ENCODE measurements around the gene STARD4. TPM values are rescaled to one million over a fixed set of nuclear protein-coding genes. Genes with fewer than 3 reads are reported as not detected.

STARD4 gene
- total and polyA plus RNA-seq, 9 of the 15 experiments (the other 6 are each of a cell fraction or from before 2014, with no cell fraction given), result 28.4 to 88.0 (median 34.0) TPM

- H3K36me3 ChIP-seq (ENCODE audit: control insufficient read depth, insufficient read depth, low read length), result no peaks in the 10 kb centered on the region
- intact Hi-C loops (cut with micrococcal nuclease), result loop anchor here (5.0 kb wide), 1 partner anchor 306 kb away; no protein-coding TSS in a partner anchor
- ATAC-seq, result no peak
These were observed 49.0 kb downstream of the STARD4 start for GRCh38 chr5:111463311-111463710.

GRCh38 chr5:111461934-111462333, 50.4 kb downstream of the STARD4 start:
- CTCF ChIA-PET (ENCODE audit: low intra/inter-chr PET ratio), result interaction anchor here (1.3 kb wide), 1 partner anchor 304 kb away, joined by 6 read pairs; no protein-coding TSS in a partner anchor
- no peak overlapping the region for H2AFZ ChIP-seq (ENCODE audit: low read depth, low read length)
- 0% methylated on average over 2 of the region's 2 CpGs for WGBS (ENCODE audit: insufficient coverage, low coverage, missing lambda C conversion rate)

More at GRCh38 chr5:111463311-111463710, 49.0 kb downstream of the STARD4 start:
- ChIA-PET CTCF (ENCODE audit: low intra/inter-chr PET ratio) (no interaction called here), POLR2A (no interaction called here)
- Histone ChIP-seq H3K4me2 (ENCODE audit: insufficient read depth, low read length) (no peak overlapping the region), H3K9me3 (replicated peaks; ENCODE audit: control insufficient read depth, insufficient read depth, low read depth, low read length) (no peaks in the 10 kb centered on the region), H3K27ac (ENCODE audit: extremely low read depth, low read depth, low read length) (no peak overlapping the region), H3K4me3 (no peak overlapping the region), H2AFZ (ENCODE audit: low read depth, low read length) (no peak overlapping the region), H4K20me1 (replicated peaks; ENCODE audit: control insufficient read depth, insufficient read depth, low read length) (no peaks in the 10 kb centered on the region), H3K4me1 (replicated peaks in 1 of 2; ENCODE audit: control insufficient read depth in 2 of 2, insufficient read depth in 2 of 2, low read length in 2 of 2) (no peaks in the 10 kb centered on the region), H3K27me3 (ENCODE audit: control insufficient read depth in 2 of 2, insufficient read depth in 2 of 2, low read length in 2 of 2) (peaks cover 0 to 4% of the 10 kb centered on the region in 2 experiments; a peak in 2 of 5 replicates), H3K9me1 (ENCODE audit: control insufficient read depth, insufficient read depth, low read length) (no peaks in the 10 kb centered on the region), H3K9ac (ENCODE audit: insufficient read depth in 1 of 2, low read depth in 2 of 2, low read length in 2 of 2) (no peak overlapping the region), H3K79me2 (ENCODE audit: control insufficient read depth, insufficient read depth, low read length) (no peaks in the 10 kb centered on the region)
- BruUV-seq (replicated peaks), result no TSS peak
- TF ChIP-seq NFIC (IDR thresholded peaks at IDR 0.05) (peak; percentile 39; the same call in 1 of the 2 replicates), MTA2 (IDR thresholded peaks at IDR 0.05; ENCODE audit: low read depth) (no peak)
- in situ Hi-C loops (cut with MboI), result no loop called here
- DNase-seq (ENCODE audit: extremely low read depth in 1 of 4, low spot score in 3 of 4), result no peak
- FAIRE-seq, result no peak

More at GRCh38 chr5:111461934-111462333, 50.4 kb downstream of the STARD4 start:
- no TSS peak for BruUV-seq (replicated peaks)
- DNase-seq (ENCODE audit: extremely low read depth in 1 of 4, low spot score in 3 of 4), result no peak
- ATAC-seq, result no peak
- in situ Hi-C loops (cut with MboI), result no loop called here
- no peak overlapping the region for H3K9ac ChIP-seq (ENCODE audit: insufficient read depth in 1 of 2, low read depth in 2 of 2, low read length in 2 of 2)
- TF ChIP-seq NR2C2 (CRISPR knock-in tag; IDR thresholded peaks at IDR 0.05), result no peak
- no peak for TF ChIP-seq NR2C2 (tag; IDR thresholded peaks at IDR 0.05)
- no peak for TF ChIP-seq EP400 (IDR thresholded peaks at IDR 0.05)
- no peak for TF ChIP-seq CTBP1 (IDR thresholded peaks at IDR 0.05; ENCODE audit: borderline replicate concordance)
- no peak overlapping the region for H3K4me3 ChIP-seq
- no peaks in the 10 kb centered on the region for H3K79me2 ChIP-seq (ENCODE audit: control insufficient read depth, insufficient read depth, low read length)
- H3K9me1 ChIP-seq (ENCODE audit: control insufficient read depth, insufficient read depth, low read length), result no peaks in the 10 kb centered on the region
- H3K27ac ChIP-seq (ENCODE audit: extremely low read depth, low read depth, low read length), result no peak overlapping the region
- H4K20me1 ChIP-seq (replicated peaks; ENCODE audit: control insufficient read depth, insufficient read depth, low read length), result no peaks in the 10 kb centered on the region
- intact Hi-C loops (cut with micrococcal nuclease), result loop anchor here (5.0 kb wide), 1 partner anchor 305 kb away; no protein-coding TSS in a partner anchor
- no peaks in the 10 kb centered on the region for H3K9me3 ChIP-seq (replicated peaks; ENCODE audit: control insufficient read depth, insufficient read depth, low read depth, low read length)
- POLR2A ChIA-PET, result no interaction called here
- peaks cover 0 to 6% of the 10 kb centered on the region in 2 experiments; a peak in 2 of 5 replicates for H3K27me3 ChIP-seq (ENCODE audit: control insufficient read depth in 2 of 2, insufficient read depth in 2 of 2, low read length in 2 of 2)
- no peak for FAIRE-seq
- no peaks in the 10 kb centered on the region for H3K36me3 ChIP-seq (ENCODE audit: control insufficient read depth, insufficient read depth, low read length)
- H3K4me1 ChIP-seq (replicated peaks in 1 of 2; ENCODE audit: control insufficient read depth in 2 of 2, insufficient read depth in 2 of 2, low read length in 2 of 2), result no peaks in the 10 kb centered on the region
- H3K4me2 ChIP-seq (ENCODE audit: insufficient read depth, low read length), result no peak overlapping the region

All from K562 (cell line).